ENCODE results near the gene POLD1.

The POLD1 gene

GRCh38 chr19:50419022-50419579 lies 35.0 kb downstream of the POLD1 start:
- no peak for DNase-seq

GRCh38 chr19:50419580-50420035 lies 35.5 kb downstream of the POLD1 start:
- no peak for DNase-seq

GRCh38 chr19:50420127-50420526 lies 36.0 kb downstream of the POLD1 start:
- DNase-seq, result no peak

GRCh38 chr19:50420808-50421207 lies 36.7 kb downstream of the POLD1 start:
- DNase-seq, result no peak

- no peak for DNase-seq
Measured at GRCh38 chr19:50422397-50423278, 38.5 kb downstream of the POLD1 start.

- no peak for DNase-seq
Measured at GRCh38 chr19:50423279-50424113, 39.3 kb downstream of the POLD1 start.

GRCh38 chr19:50425581-50425980 lies 41.4 kb downstream of the POLD1 start:
- DNase-seq, result no peak

- DNase-seq, result no peak
Measured at GRCh38 chr19:50427318-50427925, 43.3 kb downstream of the POLD1 start.

- DNase-seq, result peak; percentile 91
Measured at GRCh38 chr19:50427997-50428425, 43.9 kb downstream of the POLD1 start.

GRCh38 chr19:50428772-50429463 lies 44.8 kb downstream of the POLD1 start:
- DNase-seq, result no peak

- DNase-seq, result no peak
Measured at GRCh38 chr19:50430888-50431342, 46.8 kb downstream of the POLD1 start.

GRCh38 chr19:50431343-50432220 lies 47.4 kb downstream of the POLD1 start:
- peak; percentile 87 for DNase-seq

GRCh38 chr19:50432221-50433028 lies 48.3 kb downstream of the POLD1 start, which contains the start of gene MYBPC2:
MYBPC2 (plus strand) TSS chr19:50432892; CDS start chr19:50432954, 62 bp downstream.
- no peak for DNase-seq

GRCh38 chr19:50433201-50434180 lies 49.3 kb downstream of the POLD1 start:
- DNase-seq, result no peak

- DNase-seq, result no peak
Measured at GRCh38 chr19:50434525-50434924, 50.4 kb downstream of the POLD1 start.

GRCh38 chr19:50435221-50435620 lies 51.1 kb downstream of the POLD1 start:
- no peak for DNase-seq

GRCh38 chr19:50435627-50436026 lies 51.5 kb downstream of the POLD1 start:
- no peak for DNase-seq

GRCh38 chr19:50437862-50438449 lies 53.8 kb downstream of the POLD1 start:
- no peak for DNase-seq

Data from hematopoietic multipotent progenitor cell treated with erythropoietin and hydrocortisone succinate and interleukin-3 and kit ligand, for 4 days (in vitro differentiated cells).